ENCODE results near the gene MFSD8. TPM values are rescaled to one million over a fixed set of nuclear protein-coding genes. Genes with fewer than 3 reads are reported as not detected.
A peak's percentile ranks its signal among the peaks of the same experiment; 100 is the strongest.
"Not testable (repeated sequence)": the region's sequence is repeated elsewhere in the genome, so short reads cannot be mapped to it uniquely, and the experiment has no call there.

MFSD8 gene
- total and polyA plus RNA-seq, 12 donors, result 2.6 to 74.6 (median 20.8) TPM

GRCh38 chr4:127997534-127998388, 32.8 kb upstream of the MFSD8 start:
- no peaks in the 10 kb centered on the region for H3K36me3 ChIP-seq (replicated peaks in 1 of 2)
- H3K4me1 ChIP-seq (replicated peaks in 1 of 2), result no peaks in the 10 kb centered on the region
- H3K9me3 ChIP-seq (replicated peaks in 1 of 3), result no peaks in the 10 kb centered on the region
- TF ChIP-seq POLR2A (IDR thresholded peaks at IDR 0.05) (no peak), CTCF (IDR thresholded peaks at IDR 0.05) (peak in 5 of 6 experiments; percentile 9 to 33 (median 19))
- DNase-seq, result peak in 3 of 7 donors; percentile 21 to 35 (median 32)
- H3K27ac ChIP-seq, result no peak overlapping the region
- H3K4me3 ChIP-seq, result no peak overlapping the region
- intact Hi-C loops (cut with DNase I), result no loop called here
- 82 to 89% (median 86%) methylated on average over 8 of the region's 8 CpGs for WGBS, 4 donors
- no peaks in the 10 kb centered on the region for H3K27me3 ChIP-seq

GRCh38 chr4:127996521-127996920, 31.5 kb upstream of the MFSD8 start:
- H3K27me3 ChIP-seq; H3K36me3 ChIP-seq (replicated peaks in 1 of 2); H3K4me3 ChIP-seq; H3K9me3 ChIP-seq (replicated peaks in 1 of 3); H3K4me1 ChIP-seq (replicated peaks in 1 of 2); H3K27ac ChIP-seq; DNase-seq; intact Hi-C loops (cut with DNase I): not testable (repeated sequence)
- WGBS, 4 donors, result 95 to 97% (median 97%) methylated on average over 6 of the region's 6 CpGs

- no peak for TF ChIP-seq CTCF (IDR thresholded peaks at IDR 0.05)
- no peak for TF ChIP-seq POLR2A (IDR thresholded peaks at IDR 0.05)
- Histone ChIP-seq H3K27ac (no peak overlapping the region), H3K9me3 (replicated peaks in 1 of 3) (no peaks in the 10 kb centered on the region), H3K27me3 (no peaks in the 10 kb centered on the region), H3K4me1 (replicated peaks in 1 of 2) (no peaks in the 10 kb centered on the region), H3K4me3 (no peak overlapping the region), H3K36me3 (replicated peaks in 1 of 2) (no peaks in the 10 kb centered on the region)
- DNase-seq, result no peak
- 60 to 71% (median 63%) methylated on average over 1 of the region's 1 CpG for WGBS, 4 donors
- intact Hi-C loops (cut with DNase I), result no loop called here
These were observed 30.8 kb upstream of the MFSD8 start for GRCh38 chr4:127995776-127996175.

GRCh38 chr4:127993151-127993550, 28.2 kb upstream of the MFSD8 start:
- H3K27ac ChIP-seq, result no peak overlapping the region
- no peaks in the 10 kb centered on the region for H3K4me1 ChIP-seq (replicated peaks in 1 of 2)
- H3K9me3 ChIP-seq (replicated peaks in 1 of 3), result no peaks in the 10 kb centered on the region
- DNase-seq, result no peak
- 69 to 82% (median 74%) methylated on average over 2 of the region's 2 CpGs for WGBS, 4 donors
- H3K4me3 ChIP-seq, result no peak overlapping the region
- TF ChIP-seq CTCF (IDR thresholded peaks at IDR 0.05), result no peak
- no peak for TF ChIP-seq POLR2A (IDR thresholded peaks at IDR 0.05)
- no peaks in the 10 kb centered on the region for H3K36me3 ChIP-seq (replicated peaks in 1 of 2)
- H3K27me3 ChIP-seq, result no peaks in the 10 kb centered on the region
- intact Hi-C loops (cut with DNase I), result no loop called here

- H3K4me1 ChIP-seq (replicated peaks in 1 of 2), result no peaks in the 10 kb centered on the region
- H3K27ac ChIP-seq, result no peak overlapping the region
- H3K9me3 ChIP-seq (replicated peaks in 1 of 3), result no peaks in the 10 kb centered on the region
- WGBS, 4 donors, result 91 to 95% (median 92%) methylated on average over 6 of the region's 6 CpGs
- H3K36me3 ChIP-seq (replicated peaks in 1 of 2), result no peaks in the 10 kb centered on the region
- TF ChIP-seq POLR2A (IDR thresholded peaks at IDR 0.05) (no peak), CTCF (IDR thresholded peaks at IDR 0.05) (no peak)
- H3K4me3 ChIP-seq, result no peak overlapping the region
- H3K27me3 ChIP-seq, result no peaks in the 10 kb centered on the region
- no peak for DNase-seq
- intact Hi-C loops (cut with DNase I), result no loop called here
These were observed 23.7 kb upstream of the MFSD8 start for GRCh38 chr4:127988638-127989037.

All from adrenal gland (tissue), 12 donors.